B cell (primary cell): Measurements from ENCODE around the gene PARD3. TPM values are rescaled to one million over a fixed set of nuclear protein-coding genes. Genes with fewer than 3 reads are reported as not detected.

Source experiments
- ATAC-seq: fragments of 200-7000 bp; cut with Tn5 transposase; one replicate; pipeline ENCODE4 v1.10.0; 2021; ENCODE audit warnings: low read depth, mild to moderate bottlenecking, moderate number of reproducible peaks, moderate library complexity
- CTCF ChIA-PET: fragments of 350-600 bp; sonication (Branson Sonifier 250); formaldehyde crosslinking; loops from one replicate; lab custom pipeline; 2021; ENCODE audit warnings: antibody characterized with exemption, inconsistent platforms; lab: Charles Lee
- POLR2A ChIA-PET: fragments of 350-600 bp; sonication (Branson Sonifier 250); formaldehyde crosslinking; loops from one replicate; lab custom pipeline; 2021; ENCODE audit warnings: antibody characterized with exemption; lab: Charles Lee
- DNase-seq: peaks from one replicate; pipeline ENCODE4 v3.0.0; 2013
- H2AFZ ChIP-seq: 2 replicates; pipeline ENCODE4 v1.6.1; 2012; ENCODE audit warnings: mild to moderate bottlenecking, low read depth, low read length; ENCODE audit not compliant: insufficient read depth, poor library complexity, severe bottlenecking
- H3K27ac ChIP-seq, 2 donors: 1 replicate in 1 of 2; 2 replicates in 1 of 2; pipeline ENCODE4 v1.5.1; 2012 to 2013; ENCODE audit warnings: low read length in 2 of 2, mild to moderate bottlenecking in 2 of 2, moderate library complexity in 1 of 2
- H3K27me3 ChIP-seq, 4 experiments: fragments of 200-600 bp in 1 of 4; sonication (generic) in 1 of 4; replicated peaks in 1 of 4; 1 replicate in 2 of 4; 2 replicates in 2 of 4; pipeline versions ENCODE4 v1.6.1 to v1.7.0; 2013 to 2016; ENCODE audit warnings: low read length in 3 of 4, mild to moderate bottlenecking in 2 of 4, mixed read lengths in 1 of 4, moderate library complexity in 1 of 4; ENCODE audit not compliant: insufficient read depth in 4 of 4, control insufficient read depth in 3 of 4; ENCODE audit errors: control extremely low read depth in 1 of 4
- H3K36me3 ChIP-seq, 2 experiments: replicated peaks in 1 of 2; 1 replicate in 1 of 2; 2 replicates in 1 of 2; pipeline versions ENCODE4 v1.6.1 to v1.7.1; 2013; ENCODE audit warnings: low read length in 1 of 2; ENCODE audit not compliant: insufficient read depth in 2 of 2, control insufficient read depth in 1 of 2; ENCODE audit errors: control extremely low read depth in 1 of 2, extremely low read depth in 1 of 2
- H3K4me1 ChIP-seq, 2 donors: fragments of 200-600 bp in 1 of 2; sonication (generic) in 1 of 2; 1 replicate in 1 of 2; 2 replicates in 1 of 2; pipeline versions ENCODE4 v1.5.1 to v1.6.1; 2013 to 2017; ENCODE audit warnings: low read length in 2 of 2; ENCODE audit not compliant: control insufficient read depth in 2 of 2, insufficient read depth in 2 of 2
- H3K4me2 ChIP-seq: replicated peaks from 2 replicates; pipeline ENCODE3; 2012; ENCODE audit warnings: mild to moderate bottlenecking, low read depth, low read length; ENCODE audit not compliant: poor library complexity, severe bottlenecking
- H3K4me3 ChIP-seq, 5 experiments: fragments of 200-600 bp in 1 of 5; sonication (generic) in 1 of 5; 1 replicate in 3 of 5; 2 replicates in 2 of 5; pipeline versions ENCODE4 v1.5.1 to v1.7.0; 2011 to 2016; ENCODE audit warnings: low read length in 4 of 5, mild to moderate bottlenecking in 4 of 5, low read depth in 2 of 5, control low read depth in 1 of 5, moderate library complexity in 1 of 5; ENCODE audit not compliant: insufficient read depth in 1 of 5; ENCODE audit errors: control extremely low read depth in 1 of 5, extremely low read depth in 1 of 5
- H3K79me2 ChIP-seq: fragments of 200-600 bp; sonication (generic); one replicate; pipeline ENCODE4 v1.6.0; 2016; ENCODE audit warnings: low read length; ENCODE audit not compliant: control insufficient read depth, insufficient read depth
- H3K9ac ChIP-seq: fragments of 200-600 bp; sonication (generic); 2 replicates; pipeline ENCODE4 v1.6.1; 2017; ENCODE audit warnings: mild to moderate bottlenecking, low read length, moderate library complexity
- H3K9me3 ChIP-seq, 3 donors: one replicate each; pipeline versions ENCODE4 v1.6.1 to v1.7.1; 2013; ENCODE audit warnings: low read length in 2 of 3; ENCODE audit not compliant: control insufficient read depth in 2 of 3, insufficient read depth in 1 of 3; ENCODE audit errors: control extremely low read depth in 1 of 3
- H4K20me1 ChIP-seq: 2 replicates; pipeline ENCODE4 v1.6.0; 2012; ENCODE audit warnings: mild to moderate bottlenecking, low read length; ENCODE audit not compliant: insufficient read depth, control insufficient read depth, poor library complexity, severe bottlenecking
- H3K27ac Mint-ChIP-seq: one replicate; pipeline ENCODE4 v1.8.0; 2021; ENCODE audit warnings: mixed read lengths
- H3K27me3 Mint-ChIP-seq: one replicate; pipeline ENCODE4 v1.8.0; 2021; ENCODE audit warnings: mixed read lengths
- H3K4me1 Mint-ChIP-seq: one replicate; pipeline ENCODE4 v1.8.0; 2021; ENCODE audit warnings: mixed read lengths
- H3K4me3 Mint-ChIP-seq: one replicate; pipeline ENCODE4 v1.8.0; 2021; ENCODE audit warnings: mixed read lengths
- H3K9me3 Mint-ChIP-seq: one replicate; pipeline ENCODE4 v1.8.0; 2022; ENCODE audit warnings: mixed read lengths; ENCODE audit not compliant: insufficient read depth
- CTCF ChIP-seq: fragments of 200-600 bp; IDR thresholded peaks from one replicate; pipeline ENCODE4 v1.8.0; 2022; ENCODE audit warnings: antibody characterized with exemption, mild to moderate bottlenecking
- EZH2 ChIP-seq: IDR thresholded peaks from 2 replicates; pipeline ENCODE4 v1.6.1; 2012; ENCODE audit warnings: borderline replicate concordance, low read depth, mild to moderate bottlenecking, moderate library complexity, low read length; ENCODE audit not compliant: insufficient read depth, poor library complexity, severe bottlenecking
- WGBS: methylation state at CpG from one replicate; pipeline ENCODE4 v1.1.5; 2013; ENCODE audit warnings: missing lambda C conversion rate; ENCODE audit not compliant: insufficient coverage; 5-methylcytosine and 5-hydroxymethylcytosine counted together
- intact Hi-C: fragments of 100-400 bp; cut with micrococcal nuclease; formaldehyde crosslinking; loops from one replicate; pipeline ENCODE4 v1.10.0; 2022
- polyA plus RNA-seq: library from polyadenylated mRNA; depleted of rRNA; stranded (reverse); fragments of >200 nt; gene quantifications from 2 replicates; pipeline ENCODE4 v1.2.3, GENCODE V29; 2012
- total RNA-seq, 2 donors: library from RNA; stranded (reverse); fragments of 120-200 nt in 1 of 2; gene quantifications; 1 replicate in 1 of 2; 2 replicates in 1 of 2; pipeline versions ENCODE4 v1.2.3 to v1.2.4, GENCODE V29; 2013 to 2022

The PARD3 gene
- total and polyA plus RNA-seq, 2 donors (not counting 1 experiment from before 2014, with no cell fraction given), result not detected

GRCh38 chr10:34244756-34245484 lies 570.2 kb downstream of the PARD3 start:
- Mint-ChIP-seq H3K27me3 (no peaks in the 10 kb centered on the region), H3K4me3 (no peak overlapping the region), H3K4me1 (no peaks in the 10 kb centered on the region), H3K27ac (no peak overlapping the region), H3K9me3 (no peaks in the 10 kb centered on the region)
- Histone ChIP-seq H4K20me1 (no peaks in the 10 kb centered on the region), H3K79me2 (no peaks in the 10 kb centered on the region), H3K4me1 (no peaks in the 10 kb centered on the region), H3K27ac (no peak overlapping the region), H3K4me2 (no peak overlapping the region), H3K9ac (no peak overlapping the region), H3K9me3 (no peaks in the 10 kb centered on the region), H3K4me3 (no peak overlapping the region), H3K36me3 (no peaks in the 10 kb centered on the region), H3K27me3 (no peaks in the 10 kb centered on the region), H2AFZ (no peak overlapping the region)
- POLR2A ChIA-PET, result no interaction called here
- no peak for TF ChIP-seq EZH2
- TF ChIP-seq CTCF, result no peak
- DNase-seq, result no peak
- WGBS, result 90% methylated on average over 7 of the region's 9 CpGs
- CTCF ChIA-PET, result no interaction called here
- no peak for ATAC-seq
- intact Hi-C loops, result no loop called here

- DNase-seq, result no peak
- Histone ChIP-seq H3K4me3 (no peak overlapping the region), H3K27me3 (no peaks in the 10 kb centered on the region), H3K9me3 (no peaks in the 10 kb centered on the region), H3K36me3 (no peaks in the 10 kb centered on the region), H3K27ac (no peak overlapping the region), H4K20me1 (no peaks in the 10 kb centered on the region), H3K4me2 (no peak overlapping the region), H3K79me2 (no peaks in the 10 kb centered on the region), H2AFZ (no peak overlapping the region), H3K4me1 (no peaks in the 10 kb centered on the region), H3K9ac (no peak overlapping the region)
- ChIA-PET CTCF (no interaction called here), POLR2A (no interaction called here)
- no peak for ATAC-seq
- WGBS, result 97% methylated on average over 5 of the region's 10 CpGs
- H3K27ac Mint-ChIP-seq, result no peak overlapping the region
- no peak overlapping the region for H3K4me3 Mint-ChIP-seq
- no peaks in the 10 kb centered on the region for H3K27me3 Mint-ChIP-seq
- H3K9me3 Mint-ChIP-seq, result no peaks in the 10 kb centered on the region
- intact Hi-C loops, result no loop called here
- TF ChIP-seq CTCF (no peak), EZH2 (no peak)
- H3K4me1 Mint-ChIP-seq, result no peaks in the 10 kb centered on the region
Observed at GRCh38 chr10:34241226-34242000, 573.7 kb downstream of the PARD3 start.
